Embryonic facial prominence (tissue), 1 donor: Measurements from ENCODE around the gene PTPN23.
A peak's percentile ranks its signal among the peaks of the same experiment; 100 is the strongest.
"Not testable (repeated sequence)": the region's sequence is repeated elsewhere in the genome, so short reads cannot be mapped to it uniquely, and the experiment has no call there.

Experiments used
- DNase-seq: peaks from one replicate; pipeline ENCODE4 v3.0.0-alpha.2; 2016; ENCODE audit errors: extremely low spot score

Gene PTPN23

GRCh38 chr3:47380601-47381316 lies at the start of gene PTPN23:
Gene PTPN23, plus strand, starts transcription at chr3:47381021. Its CDS starts 76 bp downstream, at chr3:47381097.
- DNase-seq: peak; percentile 98

GRCh38 chr3:47333907-47334306 lies 46.9 kb upstream of the PTPN23 start:
- DNase-seq: no peak

- no peak for DNase-seq
These were observed 43.2 kb upstream of the PTPN23 start for GRCh38 chr3:47337656-47338055.

GRCh38 chr3:47339951-47340350 lies 40.9 kb upstream of the PTPN23 start:
- no peak for DNase-seq

GRCh38 chr3:47340866-47341265 lies 40.0 kb upstream of the PTPN23 start:
- no peak for DNase-seq

- DNase-seq: no peak
These were observed 38.7 kb upstream of the PTPN23 start for GRCh38 chr3:47342151-47342550.

GRCh38 chr3:47342812-47343211 lies 38.0 kb upstream of the PTPN23 start:
- no peak for DNase-seq

GRCh38 chr3:47343471-47343971 lies 37.3 kb upstream of the PTPN23 start:
- DNase-seq: no peak

- DNase-seq: no peak
These were observed 35.9 kb upstream of the PTPN23 start for GRCh38 chr3:47344971-47345370.

GRCh38 chr3:47347217-47347801 lies 33.5 kb upstream of the PTPN23 start:
- DNase-seq: no peak

- DNase-seq: no peak
These were observed 32.2 kb upstream of the PTPN23 start for GRCh38 chr3:47348411-47349154.

- DNase-seq: no peak
These were observed 25.8 kb upstream of the PTPN23 start for GRCh38 chr3:47355010-47355409.

GRCh38 chr3:47356201-47356600 lies 24.6 kb upstream of the PTPN23 start:
- no peak for DNase-seq

GRCh38 chr3:47359323-47359722 lies 21.5 kb upstream of the PTPN23 start:
- no peak for DNase-seq

GRCh38 chr3:47360110-47360517 lies 20.7 kb upstream of the PTPN23 start:
- DNase-seq: not testable (repeated sequence)

- DNase-seq: no peak
These were observed 18.1 kb upstream of the PTPN23 start for GRCh38 chr3:47362701-47363100.

- peak; percentile 41 for DNase-seq
These were observed 15.3 kb upstream of the PTPN23 start for GRCh38 chr3:47365213-47366153.

- no peak for DNase-seq
These were observed 14.0 kb upstream of the PTPN23 start for GRCh38 chr3:47366833-47367232.

- DNase-seq: no peak
These were observed 13.2 kb upstream of the PTPN23 start for GRCh38 chr3:47367631-47368030.

- not testable (repeated sequence) for DNase-seq
These were observed 10.8 kb upstream of the PTPN23 start for GRCh38 chr3:47370020-47370419.

GRCh38 chr3:47370887-47371697 lies 9.7 kb upstream of the PTPN23 start:
- no peak for DNase-seq
